ENCODE measurements around the gene PCSK9. TPM values are rescaled to one million over a fixed set of nuclear protein-coding genes. Genes with fewer than 3 reads are reported as not detected.

Gene PCSK9
- total RNA-seq, 2 experiments from 2014 or later: not detected

GRCh38 chr1:55070293-55071164, 31.2 kb downstream of the PCSK9 start:
- Mint-ChIP-seq H3K9me3 (no peaks in the 10 kb centered on the region), H3K27me3 (no peaks in the 10 kb centered on the region), H3K4me1 (ENCODE audit: low read depth) (no peaks in the 10 kb centered on the region), H3K27ac (peak overlapping the region; percentile 10), H3K36me3 (ENCODE audit: low read depth) (peaks cover 100% of the 10 kb centered on the region), H3K4me3 (no peak overlapping the region)
- DNase-seq (no peak), ATAC-seq (ENCODE audit: poor library complexity) (no peak)
- Histone ChIP-seq H3K4me3 (ENCODE audit: low read length) (no peak overlapping the region), H3K27me3 (ENCODE audit: control insufficient read depth in 1 of 2, insufficient read depth in 2 of 2, low read length in 2 of 2) (no peaks in the 10 kb centered on the region), H3K36me3 (ENCODE audit: insufficient read depth, low read length) (peaks cover 84% of the 10 kb centered on the region), H3K4me1 (ENCODE audit: insufficient read depth, low read length) (no peaks in the 10 kb centered on the region), H3K27ac (ENCODE audit: low read depth in 1 of 2, low read length in 2 of 2) (no peak overlapping the region), H3K9me3 (ENCODE audit: control insufficient read depth in 1 of 2, insufficient read depth in 1 of 2, low read length in 2 of 2) (no peaks in the 10 kb centered on the region)
- POLR2A ChIA-PET: no interaction called here
- CTCF ChIA-PET: interaction anchor here (1.2 kb wide), 1 partner anchor 9 kb away, joined by 3 read pairs; no protein-coding TSS in a partner anchor
- TF ChIP-seq CTCF (IDR thresholded peaks at IDR 0.05): no peak
- intact Hi-C loops (cut with DNase I, micrococcal nuclease): loop anchor here in 1 of 2 experiments (10.0 kb wide), 1 partner anchor 204 kb away; no protein-coding TSS in a partner anchor

- Histone ChIP-seq H3K4me3 (ENCODE audit: low read length) (no peak overlapping the region), H3K27ac (ENCODE audit: low read depth in 1 of 2, low read length in 2 of 2) (no peak overlapping the region), H3K36me3 (ENCODE audit: insufficient read depth, low read length) (peaks cover 94% of the 10 kb centered on the region), H3K4me1 (ENCODE audit: insufficient read depth, low read length) (no peaks in the 10 kb centered on the region), H3K9me3 (ENCODE audit: control insufficient read depth in 1 of 2, insufficient read depth in 1 of 2, low read length in 2 of 2) (no peaks in the 10 kb centered on the region), H3K27me3 (ENCODE audit: control insufficient read depth in 1 of 2, insufficient read depth in 2 of 2, low read length in 2 of 2) (no peaks in the 10 kb centered on the region)
- ChIA-PET POLR2A (no interaction called here), CTCF (interaction anchor here (1.2 kb wide), 1 partner anchor 8 kb away, joined by 3 read pairs; no protein-coding TSS in a partner anchor)
- ATAC-seq (ENCODE audit: poor library complexity) (no peak), DNase-seq (peak in 1 of 14 experiments; percentile 8)
- no peaks in the 10 kb centered on the region for H3K4me1 Mint-ChIP-seq (ENCODE audit: low read depth)
- no peak for TF ChIP-seq CTCF (IDR thresholded peaks at IDR 0.05)
- no peaks in the 10 kb centered on the region for H3K27me3 Mint-ChIP-seq
- H3K27ac Mint-ChIP-seq: peak overlapping the region; percentile 36
- H3K36me3 Mint-ChIP-seq (ENCODE audit: low read depth): peaks cover 100% of the 10 kb centered on the region
- H3K9me3 Mint-ChIP-seq: no peaks in the 10 kb centered on the region
- H3K4me3 Mint-ChIP-seq: no peak overlapping the region
- intact Hi-C loops (cut with DNase I, micrococcal nuclease): loop anchor here in 1 of 2 experiments (10.0 kb wide), 1 partner anchor 203 kb away; no protein-coding TSS in a partner anchor
Measured at GRCh38 chr1:55071477-55071876, 32.1 kb downstream of the PCSK9 start.

DNA sequence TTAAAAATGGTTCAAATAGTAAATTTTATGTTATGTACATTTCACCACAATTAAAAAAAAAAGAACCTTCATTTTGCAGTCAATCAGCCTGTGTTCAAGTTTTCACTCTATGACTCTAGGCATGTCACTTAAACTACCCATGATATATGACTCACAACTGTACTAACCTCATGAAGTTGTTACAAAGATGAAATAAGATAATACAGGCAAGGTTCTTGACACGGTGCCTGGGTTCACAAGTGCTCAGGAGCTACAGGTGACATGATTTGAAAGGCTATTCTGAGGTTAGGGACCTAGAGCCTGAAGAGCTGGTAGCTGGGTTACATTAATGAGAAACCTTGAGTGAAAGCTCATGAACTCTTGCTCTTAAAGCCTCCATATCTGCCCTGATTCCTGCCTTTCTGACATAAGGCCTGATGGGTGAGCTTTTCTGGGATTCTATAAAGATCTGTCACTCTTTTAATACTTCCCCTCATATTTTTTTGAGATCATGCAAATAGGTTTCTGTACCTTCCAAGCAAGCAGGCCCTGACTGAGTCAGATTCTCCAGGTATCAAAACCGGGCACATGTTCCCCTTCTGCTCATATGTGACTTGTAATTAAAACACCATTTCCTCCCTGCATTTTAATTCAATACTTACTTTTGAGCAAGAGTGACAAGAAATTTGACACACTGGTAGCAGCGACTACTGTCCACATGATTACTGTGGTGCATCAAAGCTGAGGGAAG, 34.0 kb downstream of the PCSK9 start:
- ATAC-seq (ENCODE audit: poor library complexity): no peak
- Mint-ChIP-seq H3K9me3 (no peaks in the 10 kb centered on the region), H3K27me3 (no peaks in the 10 kb centered on the region), H3K27ac (no peak overlapping the region), H3K4me1 (ENCODE audit: low read depth) (no peaks in the 10 kb centered on the region), H3K4me3 (no peak overlapping the region), H3K36me3 (ENCODE audit: low read depth) (peaks cover 99% of the 10 kb centered on the region)
- no peaks in the 10 kb centered on the region for H3K4me1 ChIP-seq (ENCODE audit: insufficient read depth, low read length)
- no peak for TF ChIP-seq CTCF (IDR thresholded peaks at IDR 0.05)
- ChIA-PET CTCF (no interaction called here), POLR2A (no interaction called here)
- H3K4me3 ChIP-seq (ENCODE audit: low read length): no peak overlapping the region
- H3K27ac ChIP-seq (ENCODE audit: low read depth in 1 of 2, low read length in 2 of 2): no peak overlapping the region
- peaks cover 99% of the 10 kb centered on the region for H3K36me3 ChIP-seq (ENCODE audit: insufficient read depth, low read length)
- H3K27me3 ChIP-seq (ENCODE audit: control insufficient read depth in 1 of 2, insufficient read depth in 2 of 2, low read length in 2 of 2): no peaks in the 10 kb centered on the region
- no peaks in the 10 kb centered on the region for H3K9me3 ChIP-seq (ENCODE audit: control insufficient read depth in 1 of 2, insufficient read depth in 1 of 2, low read length in 2 of 2)
- intact Hi-C loops (cut with DNase I, micrococcal nuclease): loop anchor here in 1 of 2 experiments (10.0 kb wide), 1 partner anchor 201 kb away; no protein-coding TSS in a partner anchor
- DNase-seq: no peak

Data from CD4-positive, alpha-beta T cell (primary cell).